HG03280 (cell line): ENCODE results near the gene PRCC.

ENCODE experiments used
- ATAC-seq: cut with Tn5 transposase; IDR thresholded peaks from one replicate; pipeline ENCODE4 v1.9.1; 2021; ENCODE audit warnings: mild to moderate bottlenecking, moderate library complexity; ENCODE audit not compliant: unreplicated experiment

Gene PRCC

DNA sequence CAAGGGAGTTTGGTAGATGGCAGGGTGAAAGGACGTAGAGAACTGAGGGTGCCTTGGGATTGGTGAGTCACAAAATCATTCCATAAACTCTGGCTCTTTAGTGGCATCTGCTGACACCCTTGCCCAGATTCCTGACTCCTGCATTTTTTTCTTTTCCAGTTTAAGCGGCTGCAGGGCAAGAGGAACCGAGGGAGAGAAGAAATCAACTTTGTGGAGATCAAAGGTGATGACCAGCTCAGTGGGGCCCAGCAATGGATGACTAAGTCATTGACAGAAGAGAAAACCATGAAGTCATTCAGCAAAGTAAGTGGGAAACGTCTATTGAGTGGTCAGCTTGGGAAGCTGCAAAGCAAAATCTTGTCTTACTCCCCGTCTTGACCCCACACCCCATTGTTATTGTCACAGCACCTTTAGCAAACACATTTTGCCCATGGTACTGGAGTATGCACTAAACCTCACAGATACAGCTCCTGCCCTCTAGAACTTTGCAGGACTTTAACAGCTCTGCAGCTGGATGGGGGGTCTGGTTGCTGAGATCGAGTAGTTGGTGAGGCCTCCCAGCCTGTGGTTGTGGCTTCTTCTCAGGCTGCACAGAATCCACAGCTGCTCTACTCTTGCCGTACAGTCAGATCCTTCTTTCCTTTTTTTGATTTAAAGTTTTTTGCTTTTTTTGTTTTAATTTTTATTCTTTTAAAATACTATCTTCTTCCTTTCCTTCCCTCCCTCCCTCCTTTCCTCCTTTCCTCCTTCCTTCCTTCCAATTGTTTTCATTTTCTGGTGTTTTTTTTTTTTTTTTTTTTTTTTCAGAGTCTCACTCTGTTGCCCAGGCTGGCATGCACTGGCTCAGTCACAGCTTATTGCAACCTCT lies 27.4 kb downstream of the PRCC start:
- no peak for ATAC-seq

DNA sequence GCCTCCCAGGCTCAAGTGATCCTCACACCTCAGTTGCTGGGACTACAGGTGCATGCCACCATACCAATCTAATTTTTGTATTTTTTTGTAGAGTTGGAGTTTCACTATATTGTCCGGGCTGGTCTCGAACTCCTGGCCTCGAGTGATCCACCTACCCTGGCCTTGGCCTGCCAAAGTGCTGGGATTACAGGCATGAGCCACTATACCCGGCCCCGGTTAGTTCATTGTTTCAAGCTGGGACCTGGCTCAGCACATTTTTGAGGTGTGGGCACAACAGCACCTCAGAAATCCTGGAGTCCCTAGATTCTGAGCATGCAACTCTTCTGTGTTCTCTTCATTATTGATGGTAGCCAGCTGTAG lies 28.0 kb downstream of the PRCC start:
- ATAC-seq, result no peak

DNA sequence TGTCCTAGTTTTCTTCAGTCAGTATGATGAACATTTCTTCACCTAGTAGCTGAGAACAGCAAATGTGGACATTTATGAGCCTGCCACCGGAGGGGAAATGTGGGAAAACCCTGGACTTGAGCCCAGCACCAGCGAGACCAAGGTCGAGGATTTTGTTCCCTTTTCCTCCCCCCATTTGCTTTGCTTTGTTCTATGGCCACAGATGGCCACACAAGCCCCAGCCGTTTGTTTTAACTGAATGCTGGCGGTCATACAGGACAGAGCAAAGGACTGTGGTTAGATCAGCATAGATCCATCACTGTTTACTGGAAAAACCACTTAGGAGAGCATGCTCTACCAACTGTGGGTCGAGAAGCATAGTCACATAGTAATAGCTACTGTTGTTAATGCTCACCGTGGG lies 28.5 kb downstream of the PRCC start:
- no peak for ATAC-seq

DNA sequence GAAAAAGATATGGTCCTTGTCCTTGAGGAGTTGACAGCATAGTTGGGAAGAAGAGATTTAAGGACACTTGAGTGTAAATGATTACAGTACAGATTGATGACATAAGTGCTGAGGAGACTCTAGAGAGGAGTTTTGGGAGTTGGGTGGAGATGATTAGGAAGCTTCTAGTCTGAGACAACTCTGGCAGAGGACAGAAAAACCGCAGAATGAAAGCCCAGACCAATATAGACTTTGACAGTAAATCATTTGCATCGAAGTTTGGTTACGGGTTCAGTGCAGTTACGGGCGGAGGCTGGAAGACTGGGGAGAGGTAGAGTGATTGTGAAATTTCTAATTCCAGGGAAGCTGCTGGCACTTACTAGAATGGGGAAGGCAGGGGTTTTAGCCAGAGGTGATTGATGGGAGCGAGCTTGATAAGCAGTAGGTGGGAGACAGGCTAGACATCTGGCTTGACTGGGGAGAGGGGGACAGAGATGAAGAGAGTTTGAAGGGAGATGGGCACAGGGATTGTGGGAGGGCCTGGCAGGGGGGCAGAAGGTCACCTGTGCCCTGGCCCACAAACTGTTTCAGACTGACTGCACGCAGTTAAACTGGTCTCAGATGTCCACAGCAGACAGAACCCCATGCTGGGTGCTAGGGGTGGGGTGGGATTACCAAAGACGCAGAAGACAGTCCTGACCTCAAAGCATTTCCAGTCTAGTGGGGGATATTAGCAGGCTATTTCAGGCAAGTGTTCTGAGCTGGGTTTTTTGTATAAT lies 29.2 kb downstream of the PRCC start:
- no peak for ATAC-seq

DNA sequence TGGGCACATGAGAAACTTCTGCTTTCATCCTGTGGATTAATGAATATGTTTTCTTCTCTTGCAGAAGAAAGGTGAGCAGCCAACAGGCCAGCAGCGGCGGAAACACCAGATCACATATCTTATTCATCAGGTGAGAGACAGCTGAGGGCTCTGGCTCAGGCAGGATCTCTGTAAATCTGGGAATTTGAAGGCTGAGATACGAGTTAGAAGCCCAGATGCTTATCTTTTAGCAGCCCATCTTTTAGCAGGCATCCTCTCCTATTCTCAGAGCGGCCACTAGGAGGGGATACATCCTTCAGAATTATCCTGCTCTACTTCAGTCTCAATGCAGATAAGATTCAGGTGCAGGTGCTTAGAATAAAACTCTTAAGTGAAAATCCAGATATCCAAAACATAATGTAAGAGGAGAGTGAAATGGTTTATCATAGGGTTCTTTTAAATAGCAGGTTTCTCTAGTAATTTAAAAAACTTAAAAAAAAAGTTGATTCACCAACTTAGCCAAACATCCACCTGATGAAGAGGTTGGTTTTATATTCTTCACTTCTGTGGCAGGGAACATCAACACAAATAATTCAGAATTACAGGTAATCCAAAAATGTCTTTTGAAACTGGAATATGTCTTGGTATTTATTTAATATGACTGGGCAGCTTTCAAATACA lies 30.0 kb downstream of the PRCC start:
- no peak for ATAC-seq

DNA sequence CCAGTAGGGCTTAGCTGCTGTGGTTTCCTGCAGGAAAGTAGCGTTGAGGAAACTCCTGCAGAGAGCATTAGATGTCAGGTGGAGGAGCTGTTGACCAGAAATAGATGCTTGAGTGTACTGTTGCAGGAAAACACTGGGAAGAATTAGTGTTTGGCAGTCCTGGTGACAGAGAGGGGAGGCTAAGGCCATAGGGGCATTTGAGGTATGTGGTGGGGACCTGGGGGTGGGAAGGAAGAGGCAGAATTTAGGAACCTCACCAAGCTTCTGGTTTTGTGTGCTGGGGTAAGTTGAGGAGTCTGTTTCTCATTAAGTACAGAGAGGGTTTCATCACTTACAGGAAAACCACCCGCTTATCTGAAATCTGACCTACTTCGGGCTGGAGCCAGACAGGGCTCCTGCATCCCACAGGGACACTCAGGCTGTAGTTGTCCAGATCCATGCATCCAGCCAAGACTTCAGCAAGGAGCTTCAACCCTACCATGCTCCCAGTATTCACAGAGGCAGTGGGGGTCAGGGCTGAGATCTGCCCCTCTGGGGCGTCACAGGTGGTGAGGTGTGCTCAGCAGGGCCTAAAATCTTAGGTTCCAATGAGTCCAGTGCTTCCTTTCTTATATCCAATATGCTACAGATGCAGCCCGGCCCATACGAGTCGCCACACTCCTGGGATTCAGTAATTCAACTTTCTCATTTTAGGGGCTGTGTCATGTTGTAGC lies 34.2 kb downstream of the PRCC start:
- no peak for ATAC-seq

DNA sequence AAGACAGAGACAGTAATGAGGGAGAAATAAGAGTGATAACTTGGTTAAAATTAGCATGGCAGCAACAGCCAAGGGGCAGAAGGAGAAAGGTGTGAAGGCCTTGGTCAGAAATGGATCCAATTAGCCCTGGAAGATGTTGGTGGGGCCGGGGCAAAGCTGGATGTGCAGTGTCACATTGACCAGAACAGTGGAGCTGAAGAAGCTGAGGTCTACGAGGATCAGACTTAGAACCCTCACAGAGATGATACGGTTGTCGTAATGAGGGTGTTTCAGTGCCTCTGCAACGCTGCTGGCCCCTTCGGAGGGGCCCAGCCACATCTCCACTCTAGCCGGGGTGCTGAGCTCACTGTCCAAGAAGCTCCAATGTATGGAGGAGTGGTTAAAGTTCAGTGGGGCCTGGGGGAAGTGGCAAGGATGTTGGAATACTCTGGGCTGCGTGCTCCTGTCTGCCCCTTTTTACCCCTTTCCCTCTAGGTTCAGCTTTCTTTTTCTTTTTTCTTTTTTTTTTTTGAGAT lies 35.1 kb downstream of the PRCC start:
- ATAC-seq, result no peak

DNA sequence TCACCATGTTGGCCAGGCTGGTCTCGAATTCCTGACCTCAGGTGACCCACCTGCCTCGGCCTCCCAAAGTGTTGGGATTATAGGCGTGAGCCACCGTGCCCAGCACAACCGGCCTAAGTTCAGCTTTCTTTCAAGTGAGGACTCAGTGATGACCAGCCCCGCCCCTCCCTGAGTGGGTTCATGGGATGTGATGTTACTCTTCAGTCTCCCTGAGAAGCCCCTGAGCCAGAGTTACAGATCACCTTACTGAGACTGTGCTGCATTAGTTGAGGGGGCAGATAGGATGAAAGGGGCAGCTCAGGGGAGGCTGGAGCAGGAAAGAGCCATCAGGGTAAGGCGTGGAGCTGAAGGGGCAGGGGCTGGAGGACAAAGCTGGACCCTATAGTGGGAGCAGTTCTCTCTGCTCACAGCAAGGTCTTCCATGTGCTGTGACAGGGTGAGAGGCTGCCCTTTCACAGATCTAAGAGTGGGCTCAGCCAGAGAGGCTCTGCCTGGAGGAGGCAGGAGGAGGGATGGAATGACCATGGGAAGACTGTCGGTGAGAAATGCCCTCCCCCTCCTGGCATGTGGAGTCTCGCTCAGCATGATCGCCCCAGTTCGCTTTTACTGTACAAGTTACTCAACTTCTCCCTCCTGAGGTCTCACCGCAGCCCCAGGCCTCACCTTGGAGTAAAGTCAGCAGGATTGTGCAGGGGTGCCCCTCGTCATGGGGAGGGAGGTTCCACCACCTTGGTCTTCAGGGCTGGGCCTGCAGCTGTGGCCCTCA lies 35.9 kb downstream of the PRCC start:
- ATAC-seq, result no peak

DNA sequence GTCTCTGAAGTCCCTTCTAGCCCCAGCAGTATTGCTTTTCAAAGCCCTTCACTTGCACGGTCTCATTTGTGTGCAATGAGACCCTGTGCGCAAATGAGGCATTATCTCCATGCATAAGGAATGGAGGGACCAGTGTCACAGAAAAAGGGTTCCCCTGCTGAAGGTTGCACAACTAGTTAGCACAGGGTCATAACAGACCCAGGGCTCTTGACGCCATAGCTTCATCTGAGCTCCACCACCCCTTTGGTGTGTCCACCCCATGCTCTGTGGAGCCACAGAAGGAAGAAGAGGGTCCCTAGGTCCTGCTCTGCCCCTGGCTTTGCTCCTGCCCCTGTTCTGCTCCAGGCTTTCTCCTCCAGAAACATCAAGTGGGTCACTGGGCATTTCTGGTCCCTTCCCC lies 36.7 kb downstream of the PRCC start:
- no peak for ATAC-seq

DNA sequence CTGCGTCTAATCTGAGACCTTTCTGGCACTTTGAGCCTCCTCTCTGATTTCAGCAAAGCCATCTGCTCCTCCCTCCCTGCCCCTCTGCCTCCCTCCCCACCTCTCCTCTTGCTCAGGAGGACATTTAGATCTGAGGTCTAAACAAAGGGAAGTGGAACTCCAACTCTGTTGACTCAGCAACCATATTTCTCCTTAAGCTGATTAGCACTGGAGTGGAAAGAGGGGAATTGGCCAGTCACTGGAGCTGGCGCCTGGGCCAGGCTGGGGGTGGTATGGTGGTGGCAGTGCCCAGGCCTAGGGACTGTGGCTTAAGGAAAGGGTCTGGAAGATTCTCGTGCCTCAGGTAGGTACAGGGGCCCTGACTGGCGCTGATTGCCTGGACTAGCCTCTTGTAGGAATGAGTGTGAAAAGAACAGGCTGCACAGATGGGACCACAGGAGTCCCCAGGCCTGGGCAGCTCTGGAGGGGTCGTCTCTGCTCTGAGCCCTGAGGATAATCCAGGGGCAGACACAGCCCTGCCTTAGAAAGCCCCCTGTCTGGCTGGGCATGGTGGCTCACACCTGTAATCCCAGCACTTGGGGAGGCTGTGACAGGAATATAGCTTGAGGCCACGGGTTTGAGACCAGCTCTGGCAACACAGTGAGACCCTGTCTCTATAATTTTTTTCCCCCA lies 37.4 kb downstream of the PRCC start:
- ATAC-seq, result no peak

DNA sequence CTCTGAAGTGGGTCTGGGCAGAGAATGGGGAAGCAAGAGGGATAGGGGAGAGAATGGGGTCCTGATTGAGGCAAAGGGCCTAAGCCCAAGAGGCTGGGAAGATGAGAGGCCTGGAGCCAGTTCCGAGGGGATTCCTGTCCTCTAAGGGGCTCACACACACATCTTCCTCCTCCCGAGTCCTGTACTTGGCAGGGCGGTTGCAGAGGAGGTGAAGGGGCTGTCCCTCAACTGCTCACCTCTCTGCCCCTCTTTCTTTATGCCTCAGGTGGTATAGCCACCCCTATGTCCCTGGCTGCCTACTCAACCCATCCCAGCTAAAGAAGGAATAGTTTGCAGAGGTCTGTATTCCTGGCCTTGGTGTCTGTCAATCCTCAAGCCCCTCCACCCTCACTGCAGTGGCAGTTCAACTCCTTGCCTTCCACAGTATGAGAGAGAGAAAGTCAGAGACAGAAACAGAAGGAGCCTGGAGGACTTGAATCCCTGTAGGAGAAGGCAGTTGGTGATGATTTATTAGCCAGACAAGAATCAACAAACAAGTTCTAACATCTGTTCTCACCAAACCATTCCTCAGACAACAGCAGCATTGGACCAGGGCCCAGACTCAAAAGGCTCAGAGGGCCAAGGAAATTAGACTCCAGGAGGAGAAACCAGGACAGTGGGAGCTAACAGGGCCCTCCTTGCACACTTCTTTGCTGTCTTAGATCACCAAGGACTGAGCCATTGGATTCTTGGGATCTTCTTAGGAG lies 38.6 kb downstream of the PRCC start:
- ATAC-seq, result no peak

DNA sequence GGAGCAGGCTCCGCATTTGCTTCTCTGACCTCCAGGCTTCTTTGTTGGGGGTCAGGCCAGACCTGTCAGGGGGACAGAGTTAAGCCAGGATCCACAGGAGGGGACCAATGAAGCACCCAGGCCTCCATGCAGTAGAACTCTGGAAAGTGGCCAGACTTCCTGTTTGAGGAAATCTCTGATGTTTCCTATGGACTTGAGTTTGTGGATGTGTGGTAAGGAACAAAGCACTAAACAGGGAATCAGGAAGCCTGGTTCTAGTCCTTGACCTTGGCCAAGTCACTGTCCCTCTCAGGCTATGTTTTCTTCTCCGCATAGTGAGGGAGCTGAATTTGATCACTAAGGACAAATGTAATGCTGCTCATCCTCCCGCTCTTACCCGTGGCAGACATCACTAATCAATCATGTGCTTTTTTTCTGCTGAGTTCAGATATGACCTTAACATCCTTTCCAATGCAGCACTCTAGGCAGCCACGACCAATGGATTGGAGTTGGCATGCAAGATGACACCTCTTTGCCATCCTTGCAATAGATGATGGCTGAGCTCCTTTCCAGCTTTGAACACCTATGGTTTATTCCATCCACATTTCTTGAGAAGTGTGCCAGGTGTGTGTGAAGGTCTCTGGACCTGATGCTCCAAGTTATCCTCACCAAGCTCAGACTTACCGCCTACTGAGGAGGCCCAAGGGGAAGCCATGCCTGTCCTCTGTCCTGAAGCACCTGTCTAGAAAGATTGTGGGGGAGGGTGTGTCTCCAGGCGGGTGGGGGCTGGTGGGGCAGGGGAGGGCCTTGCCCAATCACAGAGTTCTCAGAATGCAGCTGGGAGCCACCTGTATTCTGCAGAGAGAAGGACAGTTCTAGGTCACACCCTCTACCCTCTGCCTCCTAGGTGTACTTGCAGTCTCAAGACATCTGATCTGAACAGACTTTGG lies 39.4 kb downstream of the PRCC start:
- no peak for ATAC-seq

DNA sequence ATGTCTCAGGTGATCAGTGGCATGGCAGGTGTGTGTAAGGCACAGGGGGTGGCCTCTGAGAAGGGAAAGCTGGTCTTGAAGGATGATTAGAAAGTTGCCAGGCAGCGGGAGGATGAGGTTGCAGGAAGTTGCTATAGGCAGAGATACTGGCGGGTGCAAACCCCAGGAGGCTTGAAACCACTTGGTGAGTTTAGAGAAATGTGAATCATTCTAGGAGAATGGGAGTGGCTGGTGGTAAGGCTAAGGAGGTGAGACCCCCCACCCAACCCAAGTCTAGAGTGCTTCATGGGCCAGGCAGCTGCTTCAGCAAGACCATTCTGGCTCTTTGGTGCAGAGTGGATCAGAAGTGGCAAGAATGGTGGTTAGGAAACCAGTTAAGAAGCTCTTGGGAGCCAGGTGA lies 40.3 kb downstream of the PRCC start:
- ATAC-seq, result no peak

DNA sequence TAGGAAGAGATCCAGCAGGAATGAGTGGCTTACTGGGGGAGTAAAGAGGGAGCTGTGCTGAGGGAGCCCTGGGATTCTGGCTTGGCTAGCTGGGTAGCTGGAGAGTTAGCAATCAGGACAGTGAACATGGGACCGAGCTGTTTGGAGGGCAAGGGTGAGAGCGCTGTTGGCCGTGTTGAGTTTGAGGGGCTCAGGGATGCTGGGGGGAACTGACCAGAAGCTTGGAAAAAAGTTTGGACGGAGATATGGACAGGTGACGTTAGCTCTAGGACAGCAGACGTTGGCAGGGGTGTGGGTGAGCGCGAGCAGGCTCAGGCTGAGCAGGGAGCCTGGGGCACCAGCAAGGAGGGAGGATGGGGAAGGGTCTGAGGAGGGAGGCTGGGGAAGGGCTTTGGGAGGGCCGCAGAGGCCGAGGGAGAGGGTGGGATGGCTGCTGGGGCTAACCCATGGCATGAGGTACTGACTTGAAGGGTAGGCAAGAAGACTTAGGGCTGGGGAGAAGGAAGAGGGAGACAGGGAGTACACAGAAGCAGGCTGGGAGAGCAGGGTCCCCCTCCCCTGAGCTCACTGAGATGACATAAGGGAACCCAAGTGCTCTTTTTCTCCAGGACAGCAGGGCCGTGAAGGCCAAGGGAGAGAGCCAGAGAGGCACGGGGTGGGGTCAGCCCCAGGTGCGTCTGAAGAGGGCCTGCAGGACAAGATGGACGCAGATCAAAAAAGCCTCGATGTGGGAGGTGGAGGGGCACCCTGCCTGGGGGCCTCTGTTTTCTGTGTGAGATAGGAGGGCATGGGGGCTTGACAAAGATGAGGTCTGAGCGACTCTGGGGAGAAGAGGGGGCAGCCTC lies 41.1 kb downstream of the PRCC start:
- ATAC-seq, result no peak

DNA sequence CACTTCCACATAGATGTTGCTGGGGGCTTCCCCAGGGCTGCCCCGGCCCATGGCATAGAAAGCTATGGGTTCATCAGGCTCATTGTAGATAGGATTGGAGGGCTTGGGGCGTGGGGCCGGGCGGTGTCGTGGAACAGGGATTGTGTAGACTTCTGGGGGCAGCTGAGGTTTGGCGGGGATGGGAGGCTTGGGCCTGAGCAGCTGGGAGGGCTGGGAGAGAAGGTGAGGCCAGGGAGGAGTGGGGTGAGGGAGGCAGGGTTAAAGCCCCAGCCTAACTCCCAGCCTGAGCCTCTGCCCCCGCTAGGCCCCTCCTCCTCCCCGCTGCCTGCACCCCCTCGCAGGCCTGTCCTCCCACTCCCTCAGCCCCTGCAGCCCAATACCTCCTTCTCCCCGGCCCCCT lies 41.9 kb downstream of the PRCC start:
- ATAC-seq, result no peak

DNA sequence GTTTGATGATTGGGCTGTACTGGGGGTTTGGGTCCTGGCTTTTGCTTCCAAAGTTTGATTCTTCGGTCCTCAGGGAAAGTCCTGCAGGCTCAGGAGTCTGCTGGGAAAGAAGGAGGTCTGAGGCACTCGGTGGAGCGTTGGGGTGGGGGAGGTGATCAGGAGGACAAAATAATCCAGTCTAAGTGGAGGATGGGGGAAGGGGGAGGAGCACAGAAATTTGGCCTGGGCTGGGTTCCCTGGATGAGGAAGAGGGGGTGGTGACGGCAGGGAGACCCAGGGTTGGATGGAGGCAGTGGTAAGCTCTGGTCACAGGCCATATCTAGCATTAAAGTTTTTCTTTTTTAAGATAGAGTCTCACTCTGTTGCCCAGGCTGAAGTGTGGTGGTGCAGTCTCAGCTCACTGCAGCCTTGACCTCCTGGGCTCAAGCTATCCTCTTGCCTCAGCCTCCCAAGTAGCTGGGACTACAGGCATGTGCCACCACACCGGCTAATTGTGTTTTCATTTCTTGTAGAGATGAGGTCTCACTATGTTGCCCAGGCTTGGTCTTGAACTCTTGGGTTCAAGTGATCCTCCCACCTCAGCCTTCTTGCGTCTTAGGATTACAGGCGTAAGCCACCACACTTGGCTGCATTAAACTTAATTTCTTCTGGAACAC lies 42.5 kb downstream of the PRCC start:
- no peak for ATAC-seq

DNA sequence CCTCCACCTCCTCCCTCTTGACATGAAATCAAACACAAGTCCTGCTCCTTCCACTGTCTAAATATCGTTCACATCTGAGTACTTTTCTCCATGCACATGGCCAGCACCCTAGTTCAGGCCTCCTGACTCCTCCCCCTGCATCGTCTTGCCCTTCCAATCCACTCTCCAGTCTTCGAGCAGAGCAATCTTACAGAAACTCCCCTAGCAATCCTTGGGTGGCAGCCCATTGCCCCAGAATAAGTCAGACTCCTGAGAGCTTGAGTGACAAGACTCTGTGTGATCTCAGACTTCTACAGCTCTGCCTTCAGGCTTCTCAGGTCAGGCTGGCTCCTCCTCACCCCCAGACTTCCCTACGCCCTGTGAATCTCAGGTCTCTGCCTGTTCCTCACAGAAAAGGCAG lies 43.8 kb downstream of the PRCC start:
- no peak for ATAC-seq
